Hepatocyte (in vitro differentiated cells): ENCODE data around the gene ERMAP. TPM values are rescaled to one million over a fixed set of nuclear protein-coding genes. Genes with fewer than 3 reads are reported as not detected.

Experiments
- DNase-seq: peaks from one replicate; pipeline ENCODE4 v3.0.0-alpha.2; 2016; ENCODE audit warnings: low spot score
- H2AFZ ChIP-seq: fragments of 200-600 bp; sonication (generic); 2 replicates; pipeline ENCODE4 v1.6.0; 2016; ENCODE audit warnings: antibody characterized with exemption, mild to moderate bottlenecking
- H3K27ac ChIP-seq: fragments of 200-600 bp; sonication (generic); 2 replicates; pipeline ENCODE4 v1.5.1; 2016; ENCODE audit warnings: mild to moderate bottlenecking
- H3K27me3 ChIP-seq: fragments of 200-600 bp; sonication (generic); 2 replicates; pipeline ENCODE4 v1.6.1; 2016
- H3K36me3 ChIP-seq: fragments of 200-600 bp; sonication (generic); replicated peaks from 2 replicates; pipeline ENCODE4 v1.5.1; 2016; ENCODE audit warnings: low read depth; ENCODE audit not compliant: insufficient read depth
- H3K4me1 ChIP-seq: fragments of 200-600 bp; sonication (generic); 2 replicates; pipeline ENCODE4 v1.5.1; 2016; ENCODE audit warnings: mild to moderate bottlenecking, moderate library complexity; ENCODE audit not compliant: insufficient read depth
- H3K4me2 ChIP-seq: fragments of 200-600 bp; sonication (generic); 2 replicates; pipeline ENCODE4 v1.6.0; 2016
- H3K4me3 ChIP-seq: fragments of 200-600 bp; sonication (generic); 2 replicates; pipeline ENCODE4 v1.5.1; 2016; ENCODE audit warnings: mild to moderate bottlenecking
- H3K79me2 ChIP-seq: fragments of 200-600 bp; sonication (generic); 2 replicates; pipeline ENCODE4 v1.6.0; 2017; ENCODE audit warnings: mild to moderate bottlenecking
- H3K9me2 ChIP-seq: fragments of 200-600 bp; sonication (generic); replicated peaks from 2 replicates; pipeline ENCODE4 v1.6.0; 2017; ENCODE audit warnings: mild to moderate bottlenecking; ENCODE audit not compliant: insufficient read depth
- H3K9me3 ChIP-seq: fragments of 200-600 bp; sonication (generic); 2 replicates; pipeline ENCODE4 v1.5.1; 2016; ENCODE audit warnings: low read depth, mild to moderate bottlenecking
- H4K20me1 ChIP-seq: fragments of 200-600 bp; sonication (generic); 2 replicates; pipeline ENCODE4 v1.6.0; 2016; ENCODE audit warnings: mild to moderate bottlenecking; ENCODE audit not compliant: insufficient read depth, poor library complexity, severe bottlenecking
- CTCF ChIP-seq: fragments of 200-600 bp; sonication (generic); IDR thresholded peaks from 2 replicates; pipeline ENCODE4 v1.5.1; 2016; ENCODE audit warnings: antibody characterized with exemption, mild to moderate bottlenecking; ENCODE audit not compliant: poor library complexity
- EZH2 ChIP-seq: fragments of 200-600 bp; sonication (generic); IDR thresholded peaks from 2 replicates; pipeline ENCODE4 v1.6.1; 2016; ENCODE audit warnings: antibody characterized with exemption, mild to moderate bottlenecking, borderline replicate concordance
- EZH2phosphoT487 ChIP-seq: fragments of 200-600 bp; sonication (generic); IDR thresholded peaks from one replicate; pipeline ENCODE4 v1.6.1; 2018; ENCODE audit warnings: antibody characterized with exemption, mild to moderate bottlenecking, low read depth, moderate library complexity; ENCODE audit not compliant: unreplicated experiment, severe bottlenecking
- WGBS: methylation state at CpG from one replicate; pipeline ENCODE4 v1.1.6; 2016; ENCODE audit warnings: low lambda C conversion rate; ENCODE audit errors: missing lambda C conversion rate; 5-methylcytosine and 5-hydroxymethylcytosine counted together
- polyA plus RNA-seq: library from polyadenylated mRNA; unstranded; fragments of >200 nt; fragmentation: Nextera tagmentation; extraction: Ambion mirVana; gene quantifications from 2 replicates; pipeline ENCODE4 v1.2.1, GENCODE V29; 2016
- total RNA-seq: library from RNA; depleted of rRNA; stranded (reverse); fragments of >200 nt; gene quantifications from 2 replicates; pipeline ENCODE4 v1.2.3, GENCODE V29; 2014

Gene ERMAP
- total and polyA plus RNA-seq, 2 experiments from 2014 or later, result 6.2 to 20.4 TPM

- Histone ChIP-seq H3K9me2 (no peaks in the 10 kb centered on the region), H3K4me1 (peaks cover 10% of the 10 kb centered on the region), H3K27me3 (no peaks in the 10 kb centered on the region), H2AFZ (no peak overlapping the region), H3K79me2 (peaks cover 66% of the 10 kb centered on the region), H3K4me2 (no peak overlapping the region), H3K9me3 (no peaks in the 10 kb centered on the region), H4K20me1 (peaks cover 7% of the 10 kb centered on the region), H3K27ac (no peak overlapping the region), H3K4me3 (no peak overlapping the region), H3K36me3 (peaks cover 3% of the 10 kb centered on the region)
- TF ChIP-seq EZH2, result no peak
- no peak for TF ChIP-seq EZH2phosphoT487
- TF ChIP-seq CTCF, result no peak
- DNase-seq, result no peak
- 88% methylated on average over 3 of the region's 3 CpGs for WGBS
Observed at GRCh38 chr1:42769811-42770210, 47.1 kb upstream of the ERMAP start.

- no peaks in the 10 kb centered on the region for H3K9me2 ChIP-seq
- H2AFZ ChIP-seq, result no peak overlapping the region
- H3K36me3 ChIP-seq, result peaks cover 3% of the 10 kb centered on the region
- H3K27me3 ChIP-seq, result no peaks in the 10 kb centered on the region
- WGBS, result 77% methylated on average over 2 of the region's 2 CpGs
- peaks cover 3% of the 10 kb centered on the region for H3K4me1 ChIP-seq
- H3K9me3 ChIP-seq, result no peaks in the 10 kb centered on the region
- H3K27ac ChIP-seq, result no peak overlapping the region
- no peak overlapping the region for H3K4me3 ChIP-seq
- H3K79me2 ChIP-seq, result peaks cover 49% of the 10 kb centered on the region
- DNase-seq, result no peak
- TF ChIP-seq EZH2 (no peak), EZH2phosphoT487 (no peak), CTCF (no peak)
- peaks cover 5% of the 10 kb centered on the region for H4K20me1 ChIP-seq
- no peak overlapping the region for H3K4me2 ChIP-seq
Observed at GRCh38 chr1:42773420-42773819, 43.5 kb upstream of the ERMAP start.

GRCh38 chr1:42774928-42775526, 41.9 kb upstream of the ERMAP start:
- Histone ChIP-seq H4K20me1 (peaks cover 5% of the 10 kb centered on the region), H3K9me3 (no peaks in the 10 kb centered on the region), H3K36me3 (peaks cover 3% of the 10 kb centered on the region), H3K4me3 (no peak overlapping the region), H3K79me2 (peaks cover 35% of the 10 kb centered on the region), H3K4me1 (no peaks in the 10 kb centered on the region), H3K27ac (no peak overlapping the region), H3K9me2 (no peaks in the 10 kb centered on the region), H2AFZ (no peak overlapping the region), H3K4me2 (no peak overlapping the region), H3K27me3 (no peaks in the 10 kb centered on the region)
- TF ChIP-seq EZH2phosphoT487 (no peak), CTCF (no peak), EZH2 (no peak)
- WGBS, result 93% methylated on average over 5 of the region's 5 CpGs
- DNase-seq, result no peak
